MCF 10A (cell line): ENCODE measurements around the gene STXBP5. TPM values are rescaled to one million over a fixed set of nuclear protein-coding genes. Genes with fewer than 3 reads are reported as not detected.
A peak's percentile ranks its signal among the peaks of the same experiment; 100 is the strongest.

Experiments used
- Bru-seq: library from RNA; stranded (reverse); fragments of 400-500 nt; gene quantifications from one replicate; lab custom pipeline; 2021; lab: Mats Ljungman, UMichigan
- BruChase-seq, 2 experiments: library from RNA; stranded (reverse); fragments of 400-500 nt; gene quantifications; one replicate each; lab custom pipeline; 2021; lab: Mats Ljungman, UMichigan
- BruUV-seq: library from RNA; stranded (reverse); fragments of 400-500 nt; replicated peaks from 2 replicates; lab custom pipeline; 2021; lab: Mats Ljungman, UMichigan
- CTCF ChIA-PET: fragments of 300-600 bp; sonication (Branson Sonifier 250); formaldehyde crosslinking; extraction: SDS; loops from one replicate; lab custom pipeline; 2021; ENCODE audit warnings: antibody characterized with exemption, inconsistent platforms; lab: Yijun Ruan, JAX
- POLR2A ChIA-PET: fragments of 300-600, 350-650 bp; sonication (Branson Sonifier 250); formaldehyde crosslinking; extraction: SDS; loops from one replicate; lab custom pipeline; 2020; ENCODE audit warnings: antibody characterized with exemption, inconsistent platforms; lab: Yijun Ruan, JAX
- DNase-seq: peaks from one replicate; pipeline ENCODE4 v3.0.0-alpha.2; 2018; ENCODE audit not compliant: unreplicated experiment
- H3K27ac Mint-ChIP-seq: one replicate; pipeline ENCODE4 v1.8.0; 2022; ENCODE audit warnings: mild to moderate bottlenecking, low read depth, mixed read lengths; ENCODE audit not compliant: unreplicated experiment
- H3K27me3 Mint-ChIP-seq: one replicate; pipeline ENCODE4 v1.8.0; 2022; ENCODE audit warnings: mixed read lengths; ENCODE audit not compliant: insufficient read depth, unreplicated experiment
- H3K36me3 Mint-ChIP-seq: one replicate; pipeline ENCODE4 v1.8.0; 2022; ENCODE audit warnings: mild to moderate bottlenecking, moderate library complexity, mixed read lengths; ENCODE audit not compliant: insufficient read depth, unreplicated experiment
- H3K4me1 Mint-ChIP-seq: one replicate; pipeline ENCODE4 v1.8.0; 2022; ENCODE audit warnings: mixed read lengths; ENCODE audit not compliant: insufficient read depth, unreplicated experiment
- H3K4me3 Mint-ChIP-seq: one replicate; pipeline ENCODE4 v1.8.0; 2022; ENCODE audit warnings: mild to moderate bottlenecking, moderate library complexity, mixed read lengths; ENCODE audit not compliant: unreplicated experiment
- H3K9me3 Mint-ChIP-seq: one replicate; pipeline ENCODE4 v1.8.0; 2022; ENCODE audit warnings: mixed read lengths; ENCODE audit not compliant: unreplicated experiment
- CTCF ChIP-seq: fragments of 200-600 bp; IDR thresholded peaks from one replicate; pipeline ENCODE4 v1.8.0; 2022; ENCODE audit warnings: antibody characterized with exemption, mild to moderate bottlenecking; ENCODE audit not compliant: unreplicated experiment
- intact Hi-C: fragments of 100-400 bp; cut with micrococcal nuclease; formaldehyde crosslinking; loops from 2 replicates; pipeline ENCODE4 v1.14.1; 2022
- long read RNA-seq: library from polyadenylated mRNA; stranded (forward); transcript quantifications from one replicate; pipeline ENCODE4 v2.0.0, GENCODE V29; 2022
- total RNA-seq: library from RNA; stranded (reverse); gene quantifications from 2 replicates; pipeline ENCODE4 v1.2.3, GENCODE V29; 2022

The STXBP5 gene
- total RNA-seq = 36.9 and 38.5 TPM in 2 replicates
- percentile 95 among the genes with signal in this experiment for Bru-seq, nascent RNA
- BruChase-seq, experiment 1, labeled RNA remaining after a 6-hour chase = percentile 84 among the genes with signal in this experiment
- percentile 88 among the genes with signal in this experiment for BruChase-seq, experiment 2, labeled RNA remaining after a 2-hour chase
- long read RNA-seq, full-length matches to known transcripts = 28 of 65 reads
- long read RNA-seq, partial matches to known transcripts = 9 of 65 reads
- long read RNA-seq, other reads (novel, unspliced or antisense) = 28 of 65 reads

- H3K36me3 Mint-ChIP-seq = peaks cover 7% of the 10 kb centered on the region
- ChIA-PET POLR2A (interaction anchor here (0.6 to 8.6 kb wide), 23 partner anchors 9 to 1237 kb away, joined by 3 to 95 read pairs (median 6); no protein-coding TSS in a partner anchor), CTCF (interaction anchor here (0.6 kb wide), 2 partner anchors 76 to 79 kb away, joined by 3 read pairs; no protein-coding TSS in a partner anchor)
- H3K27me3 Mint-ChIP-seq = no peaks in the 10 kb centered on the region
- intact Hi-C loops = loop anchor here (5.0 to 10.0 kb wide), 2 partner anchors 52 to 209 kb away; no protein-coding TSS in a partner anchor
- TF ChIP-seq CTCF = no peak
- DNase-seq = peak; percentile 58
- H3K27ac Mint-ChIP-seq = peak within 1 kb of the TSS; percentile 99
- BruUV-seq = no TSS peak
- peak within 1 kb of the TSS; percentile 83 for H3K4me3 Mint-ChIP-seq
- H3K4me1 Mint-ChIP-seq = peaks cover 7% of the 10 kb centered on the region
- H3K9me3 Mint-ChIP-seq = no peaks in the 10 kb centered on the region
These were observed at the start of gene STXBP5 for GRCh38 chr6:147204060-147204785. TSS of gene STXBP5 (plus strand) at chr6:147204417. CDS start at chr6:147204533, 116 bp downstream.

- ChIA-PET CTCF (interaction anchor here (0.6 kb wide), 1 partner anchor 51 kb away, joined by 3 read pairs; no protein-coding TSS in a partner anchor), POLR2A (interaction anchor here (0.6 to 3.8 kb wide), 9 partner anchors 9 to 239 kb away, joined by 3 to 25 read pairs (median 4); partner anchors contain the start of gene STXBP5)
- Mint-ChIP-seq H3K9me3 (peaks cover 15% of the 10 kb centered on the region), H3K27me3 (no peaks in the 10 kb centered on the region), H3K4me3 (peak overlapping the region; percentile 43), H3K4me1 (peaks cover 52% of the 10 kb centered on the region), H3K36me3 (no peaks in the 10 kb centered on the region), H3K27ac (peak overlapping the region; percentile 90)
- intact Hi-C loops = loop anchor here (1.0 to 5.0 kb wide), 2 partner anchors 48 to 240 kb away; partner anchors contain the start of gene STXBP5
- no TSS peak for BruUV-seq
- no peak for TF ChIP-seq CTCF
- DNase-seq = peak; percentile 81
These were observed 49.8 kb upstream of the STXBP5 start for GRCh38 chr6:147154454-147154853.

GRCh38 chr6:147156218-147156617, 48.0 kb upstream of the STXBP5 start:
- no TSS peak for BruUV-seq
- TF ChIP-seq CTCF = no peak
- H3K36me3 Mint-ChIP-seq = no peaks in the 10 kb centered on the region
- H3K27me3 Mint-ChIP-seq = no peaks in the 10 kb centered on the region
- H3K9me3 Mint-ChIP-seq = peaks cover 11% of the 10 kb centered on the region
- CTCF ChIA-PET = no interaction called here
- peak overlapping the region; percentile 90 for H3K27ac Mint-ChIP-seq
- no peak overlapping the region for H3K4me3 Mint-ChIP-seq
- POLR2A ChIA-PET = no interaction called here
- H3K4me1 Mint-ChIP-seq = peaks cover 54% of the 10 kb centered on the region
- intact Hi-C loops = no loop called here
- DNase-seq = no peak
